ENCODE data around the gene NFE2L2.

DNA sequence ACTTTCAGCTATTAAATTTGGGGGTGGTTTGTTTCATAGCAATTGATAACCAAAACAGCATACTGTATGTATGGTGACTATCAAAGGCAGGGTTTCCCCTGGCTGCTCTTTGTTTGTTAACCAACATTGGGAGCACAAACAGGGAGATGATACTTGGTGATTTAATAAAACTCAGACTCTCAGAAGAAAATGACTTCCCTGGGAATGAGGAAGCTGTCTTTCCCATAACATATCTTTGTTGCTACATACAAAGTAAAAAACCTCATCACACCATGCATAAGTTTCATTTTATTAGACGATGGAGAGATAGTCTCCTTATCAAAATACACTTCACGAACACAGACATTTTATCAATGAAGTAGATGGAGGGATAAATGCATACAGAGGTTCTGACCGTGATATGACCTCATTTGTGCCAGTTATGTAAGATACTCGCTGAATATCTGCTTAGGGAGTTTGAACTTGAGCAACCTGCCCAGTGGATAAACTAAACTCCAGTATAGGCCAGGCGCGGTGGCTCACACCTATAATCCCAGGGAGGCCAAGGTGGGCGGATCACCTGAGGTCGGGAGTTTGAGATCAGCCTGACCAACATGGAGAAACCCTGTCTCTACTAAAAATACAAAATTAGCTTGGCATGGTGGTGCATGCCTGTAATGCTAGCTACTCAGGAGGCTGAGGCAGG lies 3.8 kb upstream of the NFE2L2 start:
- TF ChIP-seq, protein P1, sequence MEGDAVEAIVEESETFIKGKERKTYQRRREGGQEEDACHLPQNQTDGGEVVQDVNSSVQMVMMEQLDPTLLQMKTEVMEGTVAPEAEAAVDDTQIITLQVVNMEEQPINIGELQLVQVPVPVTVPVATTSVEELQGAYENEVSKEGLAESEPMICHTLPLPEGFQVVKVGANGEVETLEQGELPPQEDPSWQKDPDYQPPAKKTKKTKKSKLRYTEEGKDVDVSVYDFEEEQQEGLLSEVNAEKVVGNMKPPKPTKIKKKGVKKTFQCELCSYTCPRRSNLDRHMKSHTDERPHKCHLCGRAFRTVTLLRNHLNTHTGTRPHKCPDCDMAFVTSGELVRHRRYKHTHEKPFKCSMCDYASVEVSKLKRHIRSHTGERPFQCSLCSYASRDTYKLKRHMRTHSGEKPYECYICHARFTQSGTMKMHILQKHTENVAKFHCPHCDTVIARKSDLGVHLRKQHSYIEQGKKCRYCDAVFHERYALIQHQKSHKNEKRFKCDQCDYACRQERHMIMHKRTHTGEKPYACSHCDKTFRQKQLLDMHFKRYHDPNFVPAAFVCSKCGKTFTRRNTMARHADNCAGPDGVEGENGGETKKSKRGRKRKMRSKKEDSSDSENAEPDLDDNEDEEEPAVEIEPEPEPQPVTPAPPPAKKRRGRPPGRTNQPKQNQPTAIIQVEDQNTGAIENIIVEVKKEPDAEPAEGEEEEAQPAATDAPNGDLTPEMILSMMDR (IDR thresholded peaks at IDR 0.05), result no peak
- no peak for TF ChIP-seq POLR2A (IDR thresholded peaks at IDR 0.05)
